Measurements from ENCODE around the gene KIAA0319L. TPM values are rescaled to one million over a fixed set of nuclear protein-coding genes. Genes with fewer than 3 reads are reported as not detected.

KIAA0319L gene
- total RNA-seq, 1 experiment from 2014 or later, result 72.6 TPM

GRCh38 chr1:35575416-35575958 lies 18.3 kb upstream of the KIAA0319L start:
- no TSS peak for BruUV-seq (replicated peaks)
- CTCF ChIA-PET, result no interaction called here
- intact Hi-C loops (cut with micrococcal nuclease; ENCODE audit: unreplicated experiment), result no loop called here
- Mint-ChIP-seq H3K36me3 (ENCODE audit: insufficient read depth, unreplicated experiment) (peaks cover 11% of the 10 kb centered on the region), H3K4me1 (ENCODE audit: low read depth, unreplicated experiment) (peaks cover 12% of the 10 kb centered on the region), H3K27me3 (ENCODE audit: unreplicated experiment) (peaks cover 45% of the 10 kb centered on the region), H3K9me3 (ENCODE audit: low read depth, unreplicated experiment) (no peaks in the 10 kb centered on the region), H3K27ac (ENCODE audit: unreplicated experiment) (no peak overlapping the region), H3K4me3 (ENCODE audit: low read depth, unreplicated experiment) (no peak overlapping the region)
- TF ChIP-seq CTCF (IDR thresholded peaks at IDR 0.05; ENCODE audit: unreplicated experiment), result no peak
- no peak for DNase-seq

DNA sequence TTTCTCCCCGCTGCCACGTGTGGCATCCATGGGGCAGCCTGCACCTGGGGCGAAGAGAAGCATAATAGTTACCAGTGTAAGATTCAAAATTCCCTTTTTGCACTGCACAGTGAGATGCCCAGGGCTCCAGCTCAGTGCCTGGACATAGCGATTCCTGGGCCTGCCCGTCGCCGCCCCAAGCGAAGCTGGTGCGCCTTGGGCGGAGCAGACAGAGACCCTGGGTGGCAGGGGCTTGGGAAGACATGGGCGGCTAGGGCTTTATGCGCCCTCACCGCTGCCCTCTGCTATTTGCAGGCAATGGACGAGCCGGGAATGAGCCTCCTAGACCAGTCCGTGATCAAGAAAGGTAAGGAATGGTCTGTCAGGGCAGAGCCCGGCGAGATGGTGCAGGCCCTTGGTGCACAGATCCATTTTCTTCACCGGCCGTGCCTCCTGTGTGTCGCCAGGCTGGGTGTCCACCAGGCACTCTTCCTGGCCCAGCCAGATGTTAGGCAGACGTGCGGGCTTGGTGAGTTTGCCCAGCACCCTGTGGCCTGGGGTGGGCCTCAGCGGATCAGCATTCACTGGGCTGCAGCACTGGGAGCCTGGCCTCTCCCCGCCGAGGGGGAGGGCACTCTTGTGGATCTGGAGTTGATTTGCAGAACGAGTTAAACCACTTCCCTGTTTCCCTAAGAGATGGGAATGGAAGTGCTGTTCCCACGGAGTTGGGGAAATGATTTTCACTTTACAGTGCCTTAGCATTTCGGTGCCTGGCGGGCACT lies 17.6 kb upstream of the KIAA0319L start:
- H3K4me1 Mint-ChIP-seq (ENCODE audit: low read depth, unreplicated experiment), result peaks cover 19% of the 10 kb centered on the region
- peaks cover 51% of the 10 kb centered on the region for H3K27me3 Mint-ChIP-seq (ENCODE audit: unreplicated experiment)
- peaks cover 11% of the 10 kb centered on the region for H3K36me3 Mint-ChIP-seq (ENCODE audit: insufficient read depth, unreplicated experiment)
- H3K9me3 Mint-ChIP-seq (ENCODE audit: low read depth, unreplicated experiment), result no peaks in the 10 kb centered on the region
- no peak for TF ChIP-seq CTCF (IDR thresholded peaks at IDR 0.05; ENCODE audit: unreplicated experiment)
- peak overlapping the region; percentile 63 for H3K4me3 Mint-ChIP-seq (ENCODE audit: low read depth, unreplicated experiment)
- intact Hi-C loops (cut with micrococcal nuclease; ENCODE audit: unreplicated experiment), result no loop called here
- no TSS peak for BruUV-seq (replicated peaks)
- no peak overlapping the region for H3K27ac Mint-ChIP-seq (ENCODE audit: unreplicated experiment)
- CTCF ChIA-PET, result no interaction called here
- no peak for DNase-seq

- no peak for TF ChIP-seq CTCF (IDR thresholded peaks at IDR 0.05; ENCODE audit: unreplicated experiment)
- H3K27me3 Mint-ChIP-seq (ENCODE audit: unreplicated experiment), result peaks cover 52% of the 10 kb centered on the region
- CTCF ChIA-PET, result interaction anchor here (1.1 kb wide), 1 partner anchor 141 kb away, joined by 4 read pairs; no protein-coding TSS in a partner anchor
- H3K4me1 Mint-ChIP-seq (ENCODE audit: low read depth, unreplicated experiment), result peaks cover 25% of the 10 kb centered on the region
- intact Hi-C loops (cut with micrococcal nuclease; ENCODE audit: unreplicated experiment), result no loop called here
- BruUV-seq (replicated peaks), result no TSS peak
- H3K36me3 Mint-ChIP-seq (ENCODE audit: insufficient read depth, unreplicated experiment), result peaks cover 11% of the 10 kb centered on the region
- DNase-seq, result no peak
- H3K27ac Mint-ChIP-seq (ENCODE audit: unreplicated experiment), result no peak overlapping the region
- peak overlapping the region; percentile 63 for H3K4me3 Mint-ChIP-seq (ENCODE audit: low read depth, unreplicated experiment)
- H3K9me3 Mint-ChIP-seq (ENCODE audit: low read depth, unreplicated experiment), result no peaks in the 10 kb centered on the region
These were observed 17.0 kb upstream of the KIAA0319L start for GRCh38 chr1:35574125-35574654.

GRCh38 chr1:35573198-35574124 lies 16.3 kb upstream of the KIAA0319L start, which contains the start of gene TFAP2E:
TSS of gene TFAP2E (plus strand) at chr1:35573314. CDS start at chr1:35573578, 264 bp downstream.
- no TSS peak for BruUV-seq (replicated peaks)
- CTCF ChIA-PET, result interaction anchor here (0.5 to 2.7 kb wide), 4 partner anchors 16 to 153 kb away, joined by 3 to 8 read pairs (median 4); partner anchors contain the start of gene KIAA0319L
- H3K9me3 Mint-ChIP-seq (ENCODE audit: low read depth, unreplicated experiment), result no peaks in the 10 kb centered on the region
- no peak for TF ChIP-seq CTCF (IDR thresholded peaks at IDR 0.05; ENCODE audit: unreplicated experiment)
- peak; percentile 69 for DNase-seq
- no peak within 1 kb of the TSS for H3K27ac Mint-ChIP-seq (ENCODE audit: unreplicated experiment)
- H3K4me1 Mint-ChIP-seq (ENCODE audit: low read depth, unreplicated experiment), result peaks cover 26% of the 10 kb centered on the region
- peak within 1 kb of the TSS; percentile 63 for H3K4me3 Mint-ChIP-seq (ENCODE audit: low read depth, unreplicated experiment)
- H3K27me3 Mint-ChIP-seq (ENCODE audit: unreplicated experiment), result peaks cover 52% of the 10 kb centered on the region
- intact Hi-C loops (cut with micrococcal nuclease; ENCODE audit: unreplicated experiment), result no loop called here
- peaks cover 11% of the 10 kb centered on the region for H3K36me3 Mint-ChIP-seq (ENCODE audit: insufficient read depth, unreplicated experiment)

All from Calu3 (cell line).